Colonic mucosa (tissue), 4 donors: ENCODE measurements around the gene PRR30. TPM values are rescaled to one million over a fixed set of nuclear protein-coding genes. Genes with fewer than 3 reads are reported as not detected.

ENCODE experiments used
- DNase-seq: peaks from one replicate; pipeline ENCODE4 v3.0.0-alpha.2; 2020
- H3K27ac ChIP-seq: fragments of 200-600 bp; one replicate; pipeline ENCODE4 v1.8.0; 2021
- H3K27me3 ChIP-seq: fragments of 200-600 bp; one replicate; pipeline ENCODE4 v1.8.0; 2021
- H3K36me3 ChIP-seq: fragments of 200-600 bp; one replicate; pipeline ENCODE4 v1.8.0; 2021
- H3K4me1 ChIP-seq: fragments of 200-600 bp; one replicate; pipeline ENCODE4 v1.8.0; 2021; ENCODE audit warnings: mild to moderate bottlenecking
- H3K4me3 ChIP-seq: fragments of 200-600 bp; one replicate; pipeline ENCODE4 v1.8.0; 2021
- H3K9ac ChIP-seq, 2 donors: one replicate each; pipeline ENCODE4 v1.7.0; 2013; ENCODE audit warnings: control low read depth in 2 of 2, low read depth in 2 of 2, low read length in 2 of 2
- H3K9me3 ChIP-seq: fragments of 200-600 bp; one replicate; pipeline ENCODE4 v1.8.0; 2021
- intact Hi-C: fragments of 100-400 bp; cut with DNase I; formaldehyde crosslinking; loops from one replicate; pipeline ENCODE4 v1.14.1; 2022
- total RNA-seq, 2 donors: library from RNA; stranded (reverse); fragmentation: NEBNext Ultra II Directional in 1 of 2; extraction: Animal tissue kit (Norgen Biotek cat#: 25700) in 1 of 2; gene quantifications; one replicate each; pipeline ENCODE4 v1.2.1, GENCODE V29; 2021
- TF ChIP-seq, protein P1 (sequence below): fragments of 200-600 bp; IDR thresholded peaks from one replicate; pipeline ENCODE4 v1.8.0; 2022; ENCODE audit warnings: antibody characterized with exemption, mild to moderate bottlenecking
- donor health status: healthy.
- donor health status: DM: no; HTN: no; CAD: no.
- donor health status: DM: no; HTN: no; CAD: no.

Gene PRR30
- total RNA-seq, 2 donors from 2014 or later = not detected

DNA sequence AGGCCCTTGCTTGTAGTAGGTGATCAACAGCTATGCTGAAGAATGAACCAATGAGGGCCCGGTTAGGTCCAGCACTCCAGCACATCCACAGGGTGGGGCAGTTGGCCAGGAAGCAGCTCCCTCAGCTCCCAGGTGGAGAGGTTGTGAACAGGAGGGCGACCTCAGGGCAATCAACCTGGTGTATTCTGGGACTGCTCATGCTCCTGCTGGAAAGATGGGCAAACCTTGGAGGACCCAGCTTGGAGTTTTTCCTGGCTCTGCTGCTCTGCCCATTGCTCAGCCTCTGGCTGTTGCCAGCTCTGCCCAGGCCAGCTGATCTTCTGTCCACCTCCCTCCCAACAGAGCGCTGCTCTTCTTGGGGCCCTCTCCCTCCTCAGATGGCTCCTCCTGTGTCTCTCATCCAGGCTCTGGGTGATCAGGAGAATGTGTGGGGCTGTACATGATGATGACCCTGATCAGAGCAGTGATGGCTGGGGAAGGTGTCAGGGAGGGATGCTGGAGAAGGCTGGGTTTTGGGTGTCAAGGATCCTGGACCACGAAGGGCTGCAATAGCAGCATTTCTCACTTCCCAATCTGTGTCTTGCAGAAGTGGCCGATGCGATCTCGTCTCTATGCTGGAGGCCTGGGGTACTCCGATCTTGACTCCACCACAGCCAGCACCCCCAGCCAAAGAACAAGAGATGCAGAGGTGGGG lies 13.0 kb upstream of the PRR30 start:
- TF ChIP-seq, protein P1, sequence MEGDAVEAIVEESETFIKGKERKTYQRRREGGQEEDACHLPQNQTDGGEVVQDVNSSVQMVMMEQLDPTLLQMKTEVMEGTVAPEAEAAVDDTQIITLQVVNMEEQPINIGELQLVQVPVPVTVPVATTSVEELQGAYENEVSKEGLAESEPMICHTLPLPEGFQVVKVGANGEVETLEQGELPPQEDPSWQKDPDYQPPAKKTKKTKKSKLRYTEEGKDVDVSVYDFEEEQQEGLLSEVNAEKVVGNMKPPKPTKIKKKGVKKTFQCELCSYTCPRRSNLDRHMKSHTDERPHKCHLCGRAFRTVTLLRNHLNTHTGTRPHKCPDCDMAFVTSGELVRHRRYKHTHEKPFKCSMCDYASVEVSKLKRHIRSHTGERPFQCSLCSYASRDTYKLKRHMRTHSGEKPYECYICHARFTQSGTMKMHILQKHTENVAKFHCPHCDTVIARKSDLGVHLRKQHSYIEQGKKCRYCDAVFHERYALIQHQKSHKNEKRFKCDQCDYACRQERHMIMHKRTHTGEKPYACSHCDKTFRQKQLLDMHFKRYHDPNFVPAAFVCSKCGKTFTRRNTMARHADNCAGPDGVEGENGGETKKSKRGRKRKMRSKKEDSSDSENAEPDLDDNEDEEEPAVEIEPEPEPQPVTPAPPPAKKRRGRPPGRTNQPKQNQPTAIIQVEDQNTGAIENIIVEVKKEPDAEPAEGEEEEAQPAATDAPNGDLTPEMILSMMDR = no peak
- Histone ChIP-seq H3K4me3 (no peak overlapping the region), H3K36me3 (no peaks in the 10 kb centered on the region), H3K9ac (no peak overlapping the region), H3K27ac (no peak overlapping the region), H3K27me3 (no peaks in the 10 kb centered on the region), H3K4me1 (no peaks in the 10 kb centered on the region), H3K9me3 (no peaks in the 10 kb centered on the region)
- intact Hi-C loops = no loop called here
- DNase-seq = no peak

DNA sequence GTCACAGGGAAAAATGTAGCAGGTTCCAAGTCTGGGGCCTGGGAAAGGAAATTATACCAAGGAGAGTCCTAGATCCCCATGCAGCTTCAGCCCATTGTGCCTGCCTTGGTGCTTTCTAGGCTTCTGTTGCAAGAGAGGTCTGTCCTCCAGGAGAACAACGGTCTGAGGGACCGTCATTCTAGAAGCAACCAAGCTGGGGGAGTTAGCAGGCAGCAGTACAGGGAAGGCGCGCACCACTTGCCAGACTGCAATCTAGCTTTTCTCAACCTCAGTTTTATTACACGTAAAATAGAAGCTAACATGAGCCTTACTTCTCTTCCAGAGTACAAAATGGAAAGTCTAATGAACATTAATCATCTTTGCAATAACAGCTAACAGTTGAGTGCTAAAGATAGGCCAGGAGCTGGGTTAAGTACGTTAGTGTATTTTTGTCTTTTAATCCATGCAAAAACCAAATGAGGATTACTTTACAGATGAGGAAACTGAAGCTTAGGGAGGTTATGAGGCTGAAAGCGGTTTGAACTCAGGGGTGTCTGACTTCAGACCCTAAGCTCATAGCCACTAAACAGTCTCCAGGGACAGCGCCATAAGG lies 11.5 kb upstream of the PRR30 start:
- no peak for DNase-seq
- no peaks in the 10 kb centered on the region for H3K4me1 ChIP-seq
- H3K27me3 ChIP-seq = no peaks in the 10 kb centered on the region
- H3K27ac ChIP-seq = no peak overlapping the region
- intact Hi-C loops = no loop called here
- H3K9ac ChIP-seq = no peak overlapping the region
- TF ChIP-seq, protein P1 = no peak
- H3K9me3 ChIP-seq = no peaks in the 10 kb centered on the region
- H3K36me3 ChIP-seq = no peaks in the 10 kb centered on the region
- H3K4me3 ChIP-seq = no peak overlapping the region

DNA sequence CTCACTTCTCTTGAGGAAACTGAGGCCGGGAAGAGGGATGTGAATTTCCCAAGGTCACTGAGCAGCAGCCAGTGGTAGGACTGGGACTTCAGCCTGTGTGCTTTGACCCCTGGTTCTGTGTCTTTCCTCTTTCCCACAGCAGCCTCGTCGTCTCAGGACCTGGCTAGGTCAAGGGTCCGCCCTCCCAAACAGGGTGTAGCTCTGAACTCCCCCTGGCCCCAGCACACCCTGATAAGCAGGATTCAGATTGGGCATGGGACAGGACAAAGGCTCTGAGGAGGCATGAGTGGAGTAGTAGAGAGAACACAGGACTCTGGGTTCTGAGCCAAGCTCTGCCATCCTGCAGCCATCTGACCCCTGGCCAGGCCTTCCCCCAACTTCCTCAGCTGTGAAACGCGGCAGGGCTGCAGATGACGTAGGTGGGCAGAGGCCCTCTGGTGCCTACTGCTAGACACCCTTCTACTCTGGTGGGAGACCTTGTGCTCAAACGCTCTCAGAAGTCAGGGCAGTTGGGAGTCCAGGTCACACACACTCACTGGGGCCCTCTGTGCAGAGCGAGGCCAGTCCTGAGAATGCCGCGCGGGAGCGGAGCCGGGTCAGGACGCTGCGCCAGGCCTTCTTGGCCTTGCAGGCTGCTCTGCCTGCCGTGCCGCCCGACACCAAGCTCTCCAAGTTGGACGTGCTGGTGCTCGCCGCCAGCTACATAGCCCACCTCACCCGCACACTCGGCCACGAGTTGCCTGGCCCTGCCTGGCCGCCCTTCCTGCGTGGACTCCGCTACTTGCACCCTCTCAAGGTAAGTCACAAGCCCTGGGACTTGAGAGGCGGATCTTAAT lies 10.6 kb upstream of the PRR30 start:
- no peak for DNase-seq
- Histone ChIP-seq H3K27me3 (no peaks in the 10 kb centered on the region), H3K4me1 (no peaks in the 10 kb centered on the region), H3K9me3 (no peaks in the 10 kb centered on the region), H3K9ac (no peak overlapping the region), H3K27ac (no peak overlapping the region), H3K4me3 (no peak overlapping the region), H3K36me3 (no peaks in the 10 kb centered on the region)
- TF ChIP-seq, protein P1 = no peak
- intact Hi-C loops = no loop called here

DNA sequence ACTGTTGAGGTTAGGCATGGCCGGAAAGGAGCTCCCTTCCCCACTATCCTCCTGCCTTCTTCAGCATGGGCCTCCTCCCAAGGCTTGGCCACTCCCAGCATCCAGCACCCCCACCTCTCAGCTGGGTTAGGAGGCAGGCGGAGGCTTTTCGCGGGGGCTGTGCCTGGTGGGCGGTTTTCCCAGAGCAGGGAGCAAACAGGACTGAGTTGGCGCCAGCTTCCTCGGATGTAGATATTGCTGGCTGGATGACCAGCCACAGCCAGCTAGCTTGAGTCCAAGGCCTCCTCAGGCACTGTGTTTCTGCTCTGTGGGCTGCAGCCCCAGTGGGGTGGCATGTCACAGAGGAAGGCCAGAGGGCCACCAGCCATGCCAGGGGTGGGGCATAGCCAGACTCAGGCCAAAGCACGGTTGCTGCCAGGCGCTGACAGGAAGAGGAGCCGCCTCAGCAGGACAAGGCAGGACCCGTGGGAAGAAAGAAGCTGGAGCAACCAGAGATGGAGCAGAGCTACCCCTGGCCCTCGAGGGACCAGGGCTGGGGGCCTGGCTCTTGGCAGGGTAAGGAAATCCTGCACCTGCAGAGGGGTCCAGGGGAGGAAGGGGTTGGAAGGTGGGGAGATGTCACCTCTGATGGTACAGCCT lies 9.7 kb upstream of the PRR30 start, which contains the start of gene TCF23:
TCF23 (plus strand) TSS at position 204 of the 639 bp plus-strand sequence; CDS start at position 334, 130 bp downstream.
- Histone ChIP-seq H3K27me3 (no peaks in the 10 kb centered on the region), H3K36me3 (no peaks in the 10 kb centered on the region), H3K4me1 (no peaks in the 10 kb centered on the region), H3K9ac (no peak within 1 kb of the TSS), H3K9me3 (no peaks in the 10 kb centered on the region), H3K4me3 (no peak within 1 kb of the TSS), H3K27ac (no peak within 1 kb of the TSS)
- intact Hi-C loops = no loop called here
- no peak for DNase-seq
- TF ChIP-seq, protein P1 = no peak

DNA sequence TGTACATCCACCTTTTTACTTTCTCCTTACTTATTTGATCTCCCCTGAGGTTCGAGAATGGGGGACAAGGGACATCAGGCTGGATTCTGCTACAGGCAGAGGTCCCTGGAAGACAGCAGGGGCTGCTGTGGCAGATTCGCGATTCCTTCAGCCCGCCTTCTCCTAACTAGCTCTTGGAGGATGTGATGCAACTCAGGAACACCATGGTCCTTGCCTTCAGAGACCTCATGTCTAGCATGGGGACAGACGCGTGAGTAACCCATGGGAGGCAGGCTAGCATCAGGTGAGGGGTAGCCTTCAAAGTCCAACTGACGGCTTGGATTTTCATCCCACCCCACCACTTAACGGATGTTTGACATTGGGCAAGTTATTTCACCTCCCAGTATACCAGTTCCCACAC lies 8.7 kb upstream of the PRR30 start:
- Histone ChIP-seq H3K4me3 (no peak overlapping the region), H3K9ac (no peak overlapping the region), H3K4me1 (no peaks in the 10 kb centered on the region), H3K9me3 (no peaks in the 10 kb centered on the region), H3K27ac (no peak overlapping the region), H3K36me3 (no peaks in the 10 kb centered on the region), H3K27me3 (no peaks in the 10 kb centered on the region)
- intact Hi-C loops = no loop called here
- no peak for DNase-seq
- TF ChIP-seq, protein P1 = no peak
